ENCODE measurements around the gene KIFAP3.

The KIFAP3 gene

GRCh38 chr1:169985757-169986156 is 88.7 kb downstream of the KIFAP3 start:
- CTCF ChIA-PET = interaction anchor here (1.0 kb wide), 1 partner anchor 9 kb away, joined by 3 read pairs; no protein-coding TSS in a partner anchor
- H3K36me3 Mint-ChIP-seq = peaks cover 6% of the 10 kb centered on the region
- DNase-seq = no peak
- H3K4me1 Mint-ChIP-seq = no peaks in the 10 kb centered on the region
- no peak overlapping the region for H3K4me3 Mint-ChIP-seq
- no peaks in the 10 kb centered on the region for H3K27me3 Mint-ChIP-seq
- H3K27ac Mint-ChIP-seq = no peak overlapping the region
- H3K9me3 Mint-ChIP-seq = no peaks in the 10 kb centered on the region

- no peak overlapping the region for H3K4me3 Mint-ChIP-seq
- DNase-seq = no peak
- CTCF ChIA-PET = no interaction called here
- H3K27ac Mint-ChIP-seq = no peak overlapping the region
- no peaks in the 10 kb centered on the region for H3K27me3 Mint-ChIP-seq
- H3K36me3 Mint-ChIP-seq = peaks cover 1% of the 10 kb centered on the region
- no peaks in the 10 kb centered on the region for H3K9me3 Mint-ChIP-seq
- no peaks in the 10 kb centered on the region for H3K4me1 Mint-ChIP-seq
Measured at GRCh38 chr1:169974067-169974466, 100.4 kb downstream of the KIFAP3 start.

GRCh38 chr1:169970114-169970513 is 104.4 kb downstream of the KIFAP3 start:
- Mint-ChIP-seq H3K4me1 (no peaks in the 10 kb centered on the region), H3K4me3 (no peak overlapping the region), H3K9me3 (no peaks in the 10 kb centered on the region), H3K27ac (no peak overlapping the region), H3K27me3 (no peaks in the 10 kb centered on the region), H3K36me3 (peaks cover 1% of the 10 kb centered on the region)
- DNase-seq = no peak
- CTCF ChIA-PET = no interaction called here

DNA sequence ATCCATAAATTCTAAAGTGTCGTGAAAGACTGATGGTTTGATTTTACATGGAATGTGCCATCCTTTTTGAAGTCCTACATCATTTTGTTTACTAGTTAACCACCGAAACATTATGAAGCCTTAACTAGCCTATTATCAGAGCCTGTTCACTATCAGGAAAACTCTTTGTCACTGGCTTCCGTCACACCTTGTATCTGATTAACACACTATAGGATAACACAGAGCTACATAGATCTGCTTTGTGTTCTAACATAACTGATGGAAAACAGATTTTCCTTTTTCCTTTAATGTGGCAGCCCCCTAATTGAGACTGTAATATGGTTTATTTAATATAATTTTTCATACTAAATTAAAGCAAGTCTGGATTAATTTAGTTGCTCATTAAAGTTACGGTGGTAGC is 106.3 kb downstream of the KIFAP3 start:
- Mint-ChIP-seq H3K27ac (no peak overlapping the region), H3K27me3 (no peaks in the 10 kb centered on the region), H3K9me3 (no peaks in the 10 kb centered on the region), H3K4me3 (no peak overlapping the region), H3K36me3 (peaks cover 4% of the 10 kb centered on the region), H3K4me1 (no peaks in the 10 kb centered on the region)
- no peak for DNase-seq
- CTCF ChIA-PET = interaction anchor here (0.7 kb wide), 1 partner anchor 16 kb away, joined by 3 read pairs; no protein-coding TSS in a partner anchor

DNA sequence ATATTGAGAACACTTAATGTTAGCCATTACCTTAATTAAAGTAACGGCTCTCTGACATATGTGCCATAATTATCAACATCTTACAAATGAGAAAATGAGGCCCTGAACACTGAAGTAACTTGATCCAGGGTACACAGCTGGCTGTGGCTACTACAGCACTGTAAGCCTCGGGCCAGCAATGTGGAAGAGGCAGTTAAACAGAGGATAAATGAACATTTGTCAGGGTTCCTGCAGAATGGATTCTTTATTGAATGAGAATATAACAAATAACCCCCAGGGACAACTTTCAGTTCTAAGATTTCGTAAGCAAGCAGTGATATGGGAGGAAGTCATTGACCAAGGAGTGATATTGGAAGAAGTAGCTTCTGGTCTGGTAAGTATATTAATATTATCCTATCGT is 110.3 kb downstream of the KIFAP3 start:
- H3K27me3 Mint-ChIP-seq = no peaks in the 10 kb centered on the region
- peaks cover 4% of the 10 kb centered on the region for H3K36me3 Mint-ChIP-seq
- no peak overlapping the region for H3K27ac Mint-ChIP-seq
- H3K4me1 Mint-ChIP-seq = no peaks in the 10 kb centered on the region
- CTCF ChIA-PET = no interaction called here
- no peak overlapping the region for H3K4me3 Mint-ChIP-seq
- no peak for DNase-seq
- no peaks in the 10 kb centered on the region for H3K9me3 Mint-ChIP-seq

GRCh38 chr1:169959686-169960085 is 114.8 kb downstream of the KIFAP3 start:
- Mint-ChIP-seq H3K27me3 (no peaks in the 10 kb centered on the region), H3K27ac (no peak overlapping the region), H3K4me1 (no peaks in the 10 kb centered on the region), H3K36me3 (peaks cover 4% of the 10 kb centered on the region), H3K9me3 (no peaks in the 10 kb centered on the region), H3K4me3 (no peak overlapping the region)
- CTCF ChIA-PET = no interaction called here
- no peak for DNase-seq

DNA sequence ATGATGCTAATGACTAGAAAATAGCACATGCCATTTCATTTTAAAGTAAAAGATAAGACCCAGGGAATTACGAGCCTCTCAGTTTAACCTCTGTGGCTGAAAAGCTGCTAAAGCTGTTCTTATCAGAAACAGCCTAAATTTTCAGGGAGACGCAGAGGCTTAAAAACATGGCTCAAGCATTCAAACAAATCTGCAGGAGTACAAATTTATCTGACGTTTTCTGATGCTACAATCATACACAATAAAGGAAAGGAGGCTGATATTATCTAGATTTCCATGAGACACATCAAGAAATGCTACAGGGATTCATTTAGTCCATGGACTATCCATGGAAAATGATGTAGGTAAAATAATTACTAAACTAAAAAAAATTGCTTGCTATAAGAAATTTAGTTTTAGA is 115.5 kb downstream of the KIFAP3 start:
- DNase-seq = no peak
- H3K9me3 Mint-ChIP-seq = no peaks in the 10 kb centered on the region
- H3K36me3 Mint-ChIP-seq = peaks cover 4% of the 10 kb centered on the region
- no peaks in the 10 kb centered on the region for H3K27me3 Mint-ChIP-seq
- no peak overlapping the region for H3K27ac Mint-ChIP-seq
- H3K4me3 Mint-ChIP-seq = no peak overlapping the region
- CTCF ChIA-PET = no interaction called here
- H3K4me1 Mint-ChIP-seq = no peaks in the 10 kb centered on the region

GRCh38 chr1:169957884-169958283 is 116.6 kb downstream of the KIFAP3 start:
- H3K4me1 Mint-ChIP-seq = no peaks in the 10 kb centered on the region
- DNase-seq = no peak
- no peaks in the 10 kb centered on the region for H3K27me3 Mint-ChIP-seq
- H3K36me3 Mint-ChIP-seq = peaks cover 5% of the 10 kb centered on the region
- no peak overlapping the region for H3K4me3 Mint-ChIP-seq
- no peaks in the 10 kb centered on the region for H3K9me3 Mint-ChIP-seq
- no peak overlapping the region for H3K27ac Mint-ChIP-seq
- CTCF ChIA-PET = no interaction called here

DNA sequence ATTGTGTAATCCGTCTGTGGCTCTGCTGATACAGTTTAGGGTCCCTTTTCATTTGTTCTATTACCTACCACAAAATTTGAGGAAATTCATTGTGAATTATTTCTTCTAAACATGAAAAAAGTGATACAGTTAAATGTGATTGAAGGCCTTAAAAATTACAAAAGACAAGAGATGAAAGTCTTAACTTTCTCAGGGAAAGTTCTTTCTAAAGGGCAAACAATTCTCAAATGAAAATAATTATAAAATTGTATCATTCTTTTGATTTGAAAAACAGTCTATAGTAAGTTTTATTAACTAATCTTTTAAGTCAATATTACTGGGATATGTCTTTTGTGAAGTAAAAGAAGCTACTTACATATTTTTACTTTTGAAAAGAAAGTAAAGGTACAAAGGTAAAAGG is 123.4 kb downstream of the KIFAP3 start:
- no peaks in the 10 kb centered on the region for H3K4me1 Mint-ChIP-seq

DNA sequence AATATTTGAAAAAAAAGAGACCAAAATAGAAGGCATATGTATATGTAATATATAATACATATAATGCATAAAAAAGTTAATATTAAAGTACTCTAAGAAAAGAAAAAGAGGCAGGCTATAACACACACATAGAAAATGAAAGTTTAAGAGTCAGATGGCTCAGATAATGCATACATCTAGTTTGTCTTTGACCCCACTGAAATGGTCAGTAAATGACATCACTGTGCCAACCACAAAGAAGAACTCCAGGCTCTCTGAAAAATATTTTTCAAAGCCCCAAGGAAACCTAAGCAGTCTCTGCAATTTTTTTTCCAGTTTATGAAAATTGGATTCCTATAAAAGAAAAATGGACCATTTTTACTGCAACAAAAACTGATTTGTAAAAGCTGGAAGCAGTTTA is 125.4 kb downstream of the KIFAP3 start:
- no peak for DNase-seq
- Mint-ChIP-seq H3K4me1 (no peaks in the 10 kb centered on the region), H3K9me3 (no peaks in the 10 kb centered on the region), H3K36me3 (peaks cover 5% of the 10 kb centered on the region), H3K27me3 (no peaks in the 10 kb centered on the region), H3K27ac (no peak overlapping the region), H3K4me3 (no peak overlapping the region)
- CTCF ChIA-PET = no interaction called here

More for the DNA sequence above, 123.4 kb downstream of the KIFAP3 start:
- DNase-seq = no peak
- H3K36me3 Mint-ChIP-seq = peaks cover 5% of the 10 kb centered on the region
- CTCF ChIA-PET = no interaction called here
- H3K4me3 Mint-ChIP-seq = no peak overlapping the region
- no peaks in the 10 kb centered on the region for H3K27me3 Mint-ChIP-seq
- H3K27ac Mint-ChIP-seq = no peak overlapping the region
- H3K9me3 Mint-ChIP-seq = no peaks in the 10 kb centered on the region

DNA sequence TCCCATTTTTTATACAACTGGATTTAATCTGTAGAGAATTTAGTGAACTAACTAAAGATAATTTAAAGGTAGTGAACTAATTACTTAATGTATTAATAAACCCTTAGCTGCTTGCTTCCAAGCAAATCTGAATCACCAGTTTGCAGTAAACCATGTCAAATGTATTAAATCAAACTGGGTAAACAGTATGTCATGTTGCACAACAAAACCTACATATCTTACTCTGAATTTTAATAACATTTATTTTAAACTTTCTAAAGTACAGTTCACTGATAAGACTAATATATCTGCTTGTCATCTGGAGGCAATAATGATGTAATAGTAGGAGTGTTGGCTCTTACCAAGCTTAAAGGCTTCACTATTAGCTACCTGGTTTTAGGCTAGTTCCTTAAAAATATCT is 128.3 kb downstream of the KIFAP3 start:
- Mint-ChIP-seq H3K9me3 (no peaks in the 10 kb centered on the region), H3K27me3 (no peaks in the 10 kb centered on the region), H3K27ac (no peak overlapping the region), H3K36me3 (no peaks in the 10 kb centered on the region), H3K4me1 (no peaks in the 10 kb centered on the region), H3K4me3 (no peak overlapping the region)
- CTCF ChIA-PET = no interaction called here
- DNase-seq = no peak

- H3K27ac Mint-ChIP-seq = no peak overlapping the region
- no peaks in the 10 kb centered on the region for H3K27me3 Mint-ChIP-seq
- CTCF ChIA-PET = no interaction called here
- no peaks in the 10 kb centered on the region for H3K36me3 Mint-ChIP-seq
- no peak for DNase-seq
- H3K4me3 Mint-ChIP-seq = no peak overlapping the region
- H3K9me3 Mint-ChIP-seq = no peaks in the 10 kb centered on the region
- no peaks in the 10 kb centered on the region for H3K4me1 Mint-ChIP-seq
Measured at GRCh38 chr1:169945181-169945580, 129.3 kb downstream of the KIFAP3 start.

DNA sequence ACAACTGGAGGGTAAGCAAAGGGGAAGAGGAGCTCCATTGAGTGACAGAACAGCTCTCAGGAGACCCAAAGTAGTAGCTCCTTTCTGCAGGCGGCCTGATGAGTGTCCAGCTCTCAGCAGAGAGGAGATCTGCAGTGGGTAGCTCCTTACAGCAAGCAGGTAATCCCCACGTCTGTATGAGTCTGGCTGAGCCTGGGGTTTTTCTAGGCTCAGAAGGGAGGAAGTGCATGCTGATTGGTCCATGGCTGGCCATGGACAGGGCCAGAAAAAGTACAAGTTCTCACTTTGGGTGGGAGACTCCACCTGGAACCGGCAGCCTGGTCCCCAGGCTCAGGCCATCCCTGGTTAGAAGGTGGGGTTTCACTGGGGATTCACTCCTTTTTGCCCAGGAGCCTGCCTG is 129.9 kb downstream of the KIFAP3 start:
- DNase-seq = peak; percentile 19
- Mint-ChIP-seq H3K9me3 (no peaks in the 10 kb centered on the region), H3K27me3 (no peaks in the 10 kb centered on the region), H3K4me3 (no peak overlapping the region), H3K4me1 (no peaks in the 10 kb centered on the region), H3K27ac (no peak overlapping the region), H3K36me3 (no peaks in the 10 kb centered on the region)
- CTCF ChIA-PET = interaction anchor here (0.9 kb wide), 1 partner anchor 15 kb away, joined by 3 read pairs; no protein-coding TSS in a partner anchor

DNA sequence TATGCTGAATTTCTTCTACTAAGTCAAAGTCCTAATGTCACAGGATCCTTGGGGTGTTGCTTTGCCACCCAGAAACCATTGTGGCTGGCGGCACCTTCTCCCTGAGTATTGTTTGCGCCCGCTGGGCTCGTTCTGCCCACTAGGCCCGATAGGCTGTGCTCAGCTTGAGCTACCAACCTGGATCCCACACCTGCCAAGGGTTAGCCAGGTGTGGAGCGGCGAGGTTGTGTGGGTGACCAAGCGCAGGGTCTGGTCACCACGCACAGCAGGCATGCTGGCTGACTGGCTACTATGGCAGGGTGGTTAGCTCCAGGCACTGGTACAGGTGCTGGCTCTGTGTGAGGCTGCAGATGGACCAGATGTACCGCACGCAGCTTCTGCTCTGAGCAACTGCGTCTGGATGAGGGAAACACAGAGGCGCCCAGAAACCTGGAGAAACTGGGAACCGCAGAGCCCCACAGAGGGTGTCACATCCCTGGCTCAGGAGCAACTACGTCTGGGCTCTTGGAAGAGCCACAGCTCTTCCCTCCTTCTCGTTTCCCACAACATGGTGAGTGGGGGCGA is 130.4 kb downstream of the KIFAP3 start:
- Mint-ChIP-seq H3K36me3 (no peaks in the 10 kb centered on the region), H3K9me3 (no peaks in the 10 kb centered on the region), H3K27ac (no peak overlapping the region), H3K27me3 (no peaks in the 10 kb centered on the region), H3K4me3 (no peak overlapping the region), H3K4me1 (no peaks in the 10 kb centered on the region)
- DNase-seq = no peak
- CTCF ChIA-PET = interaction anchor here (0.9 kb wide), 1 partner anchor 15 kb away, joined by 3 read pairs; no protein-coding TSS in a partner anchor

GRCh38 chr1:169941982-169942830 is 132.3 kb downstream of the KIFAP3 start:
- Mint-ChIP-seq H3K36me3 (no peaks in the 10 kb centered on the region), H3K4me1 (no peaks in the 10 kb centered on the region), H3K9me3 (no peaks in the 10 kb centered on the region), H3K27ac (no peak overlapping the region), H3K4me3 (no peak overlapping the region), H3K27me3 (no peaks in the 10 kb centered on the region)
- CTCF ChIA-PET = no interaction called here
- DNase-seq = no peak
